ENCODE measurements around the gene BAG2.

Gene BAG2

GRCh38 chr6:57222743-57223077, 50.6 kb downstream of the BAG2 start:
- in situ Hi-C loops (cut with MboI; ENCODE audit: low pct_unique_long_range_greater_than_20kb, low sequenced_read_pairs, unreplicated experiment), result no loop called here
- TF ChIP-seq, protein P1, sequence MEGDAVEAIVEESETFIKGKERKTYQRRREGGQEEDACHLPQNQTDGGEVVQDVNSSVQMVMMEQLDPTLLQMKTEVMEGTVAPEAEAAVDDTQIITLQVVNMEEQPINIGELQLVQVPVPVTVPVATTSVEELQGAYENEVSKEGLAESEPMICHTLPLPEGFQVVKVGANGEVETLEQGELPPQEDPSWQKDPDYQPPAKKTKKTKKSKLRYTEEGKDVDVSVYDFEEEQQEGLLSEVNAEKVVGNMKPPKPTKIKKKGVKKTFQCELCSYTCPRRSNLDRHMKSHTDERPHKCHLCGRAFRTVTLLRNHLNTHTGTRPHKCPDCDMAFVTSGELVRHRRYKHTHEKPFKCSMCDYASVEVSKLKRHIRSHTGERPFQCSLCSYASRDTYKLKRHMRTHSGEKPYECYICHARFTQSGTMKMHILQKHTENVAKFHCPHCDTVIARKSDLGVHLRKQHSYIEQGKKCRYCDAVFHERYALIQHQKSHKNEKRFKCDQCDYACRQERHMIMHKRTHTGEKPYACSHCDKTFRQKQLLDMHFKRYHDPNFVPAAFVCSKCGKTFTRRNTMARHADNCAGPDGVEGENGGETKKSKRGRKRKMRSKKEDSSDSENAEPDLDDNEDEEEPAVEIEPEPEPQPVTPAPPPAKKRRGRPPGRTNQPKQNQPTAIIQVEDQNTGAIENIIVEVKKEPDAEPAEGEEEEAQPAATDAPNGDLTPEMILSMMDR (IDR thresholded peaks at IDR 0.05; ENCODE audit: extremely low read depth, insufficient read depth, missing control alignments), result no peak
- no peak for DNase-seq (ENCODE audit: low spot score)

DNA sequence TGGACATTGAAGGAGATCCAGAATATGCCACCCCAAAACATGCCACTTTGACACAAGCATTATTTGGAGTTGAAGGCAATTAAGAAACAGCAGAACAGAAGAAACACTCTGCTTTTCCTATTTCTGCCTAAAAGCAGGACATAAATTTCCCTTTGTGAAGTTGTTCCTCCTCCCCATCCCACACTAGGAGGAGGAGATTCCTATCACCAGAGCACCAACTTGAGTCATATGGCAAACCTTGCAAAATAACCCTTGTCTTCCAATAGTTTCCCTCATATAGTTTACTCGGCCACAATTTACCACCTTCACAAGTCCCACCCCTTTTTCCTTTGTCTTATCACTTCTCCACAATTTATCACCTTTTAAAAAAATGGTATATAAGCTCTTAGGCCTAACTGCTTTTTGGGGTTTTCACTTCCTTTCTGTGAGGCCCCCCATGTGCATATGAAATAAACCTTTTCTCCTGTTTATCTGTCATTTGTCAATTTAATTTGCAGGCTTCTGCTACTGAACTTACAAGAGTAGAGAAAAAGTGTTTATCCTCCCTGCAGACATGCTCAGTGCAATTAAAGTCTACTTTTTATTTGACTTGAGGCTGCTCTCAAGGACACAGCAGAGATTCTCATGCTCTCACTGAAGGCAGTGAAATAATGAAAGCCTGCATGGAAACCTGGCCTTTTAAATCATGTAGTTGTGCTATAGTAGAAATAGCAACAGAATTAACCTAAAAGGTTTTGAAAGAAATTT, 52.8 kb downstream of the BAG2 start:
- TF ChIP-seq, protein P1 (IDR thresholded peaks at IDR 0.05; ENCODE audit: extremely low read depth, insufficient read depth, missing control alignments), result no peak
- DNase-seq (ENCODE audit: low spot score), result no peak
- in situ Hi-C loops (cut with MboI; ENCODE audit: low pct_unique_long_range_greater_than_20kb, low sequenced_read_pairs, unreplicated experiment), result no loop called here

GRCh38 chr6:57226221-57226620, 54.1 kb downstream of the BAG2 start:
- in situ Hi-C loops (cut with MboI; ENCODE audit: low pct_unique_long_range_greater_than_20kb, low sequenced_read_pairs, unreplicated experiment), result no loop called here
- no peak for DNase-seq (ENCODE audit: low spot score)
- TF ChIP-seq, protein P1 (IDR thresholded peaks at IDR 0.05; ENCODE audit: extremely low read depth, insufficient read depth, missing control alignments), result no peak

All from GM13977 (cell line).